Tibial artery (tissue), 4 donors: ENCODE results near the gene ATP8B3.

Experiments used
- DNase-seq, 2 donors: peaks; one replicate each; pipeline ENCODE4 v3.0.0-alpha.2; 2019
- H3K27ac ChIP-seq, 2 donors: fragments of 200-600 bp; sonication (generic) in 1 of 2; 1 replicate in 1 of 2; 2 replicates in 1 of 2; pipeline ENCODE4 v1.5.1; 2018 to 2019; ENCODE audit warnings: mild to moderate bottlenecking in 1 of 2
- H3K27me3 ChIP-seq, 2 donors: fragments of 200-600 bp; sonication (generic) in 1 of 2; one replicate each; pipeline versions ENCODE4 v1.5.1 to v1.6.0; 2016 to 2019
- H3K36me3 ChIP-seq, 3 donors: fragments of 200-600 bp; sonication (generic) in 2 of 3; one replicate each; pipeline ENCODE4 v1.5.1; 2016 to 2019; ENCODE audit warnings: mild to moderate bottlenecking in 2 of 3
- H3K4me1 ChIP-seq, 4 donors: fragments of 200-600 bp; sonication (generic) in 2 of 4; 1 replicate in 3 of 4; 2 replicates in 1 of 4; pipeline ENCODE4 v1.5.1; 2016 to 2019
- H3K4me3 ChIP-seq, 2 donors: fragments of 200-600 bp; sonication (generic) in 1 of 2; 1 replicate in 1 of 2; 2 replicates in 1 of 2; pipeline ENCODE4 v1.5.1; 2018 to 2019; ENCODE audit warnings: mild to moderate bottlenecking in 2 of 2
- H3K9me3 ChIP-seq, 3 donors: fragments of 200-600 bp; sonication (generic) in 1 of 3; one replicate each; pipeline ENCODE4 v1.5.1; 2016 to 2019
- intact Hi-C: fragments of 100-400 bp; cut with DNase I; formaldehyde crosslinking; loops from one replicate; pipeline ENCODE4 v1.15.0; 2023; ENCODE audit warnings: low total_unique reads
- TF ChIP-seq, protein P1 (sequence below), 2 experiments: fragments of 200-600 bp in 1 of 2; fragments of 450-650 bp in 1 of 2; IDR thresholded peaks; one replicate each; pipeline ENCODE4 v1.5.1; 2017 to 2019; ENCODE audit warnings: antibody characterized with exemption in 2 of 2, mild to moderate bottlenecking in 1 of 2, moderate library complexity in 1 of 2

ATP8B3 gene

DNA sequence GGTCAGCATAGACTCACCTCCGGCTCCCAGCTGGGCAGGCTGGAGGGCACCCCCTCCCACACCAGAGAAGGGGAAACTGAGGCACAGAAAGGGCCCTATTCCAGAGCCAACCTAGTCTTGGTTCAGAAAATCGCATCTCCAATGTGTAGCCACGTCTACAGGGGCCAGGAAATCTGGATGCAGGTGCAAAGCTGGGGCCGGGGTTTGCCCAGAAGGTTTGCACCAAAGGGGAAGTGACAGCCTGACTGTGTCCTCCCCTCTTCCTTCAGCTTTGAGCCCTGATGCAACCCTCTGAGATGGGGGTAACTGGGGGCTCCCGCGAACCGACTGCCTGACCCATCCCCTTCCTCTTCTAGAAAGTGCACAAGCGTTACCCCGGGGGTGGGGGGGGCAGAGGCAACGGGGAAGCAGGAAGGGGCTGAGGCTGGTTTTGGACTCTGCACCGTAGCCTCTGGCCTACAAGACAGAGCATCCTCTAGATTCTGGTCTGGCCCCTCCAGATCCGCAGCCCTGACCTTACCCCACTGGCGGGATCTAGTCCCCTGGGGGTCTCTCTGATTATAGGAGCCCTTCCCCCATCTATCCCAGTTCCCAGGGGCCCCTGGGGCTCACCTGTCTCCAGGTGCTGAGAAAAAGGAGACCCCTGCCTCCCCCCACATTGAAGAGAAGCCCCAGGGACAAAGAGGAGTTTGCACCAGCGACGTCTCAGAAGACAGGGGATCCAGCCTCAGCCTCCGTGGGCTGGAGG, 59.9 kb downstream of the ATP8B3 start:
- peaks cover 2 to 89% of the 10 kb centered on the region in 2 donors for H3K27me3 ChIP-seq
- H3K36me3 ChIP-seq = no peaks in the 10 kb centered on the region
- intact Hi-C loops = no loop called here
- TF ChIP-seq, protein P1, sequence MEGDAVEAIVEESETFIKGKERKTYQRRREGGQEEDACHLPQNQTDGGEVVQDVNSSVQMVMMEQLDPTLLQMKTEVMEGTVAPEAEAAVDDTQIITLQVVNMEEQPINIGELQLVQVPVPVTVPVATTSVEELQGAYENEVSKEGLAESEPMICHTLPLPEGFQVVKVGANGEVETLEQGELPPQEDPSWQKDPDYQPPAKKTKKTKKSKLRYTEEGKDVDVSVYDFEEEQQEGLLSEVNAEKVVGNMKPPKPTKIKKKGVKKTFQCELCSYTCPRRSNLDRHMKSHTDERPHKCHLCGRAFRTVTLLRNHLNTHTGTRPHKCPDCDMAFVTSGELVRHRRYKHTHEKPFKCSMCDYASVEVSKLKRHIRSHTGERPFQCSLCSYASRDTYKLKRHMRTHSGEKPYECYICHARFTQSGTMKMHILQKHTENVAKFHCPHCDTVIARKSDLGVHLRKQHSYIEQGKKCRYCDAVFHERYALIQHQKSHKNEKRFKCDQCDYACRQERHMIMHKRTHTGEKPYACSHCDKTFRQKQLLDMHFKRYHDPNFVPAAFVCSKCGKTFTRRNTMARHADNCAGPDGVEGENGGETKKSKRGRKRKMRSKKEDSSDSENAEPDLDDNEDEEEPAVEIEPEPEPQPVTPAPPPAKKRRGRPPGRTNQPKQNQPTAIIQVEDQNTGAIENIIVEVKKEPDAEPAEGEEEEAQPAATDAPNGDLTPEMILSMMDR (IDR thresholded peaks at IDR 0.05) = no peak
- H3K4me3 ChIP-seq = no peak overlapping the region
- no peaks in the 10 kb centered on the region for H3K9me3 ChIP-seq
- no peak for DNase-seq
- H3K4me1 ChIP-seq = peaks cover 0 to 55% (median 40%) of the 10 kb centered on the region in 4 donors
- H3K27ac ChIP-seq = no peak overlapping the region

DNA sequence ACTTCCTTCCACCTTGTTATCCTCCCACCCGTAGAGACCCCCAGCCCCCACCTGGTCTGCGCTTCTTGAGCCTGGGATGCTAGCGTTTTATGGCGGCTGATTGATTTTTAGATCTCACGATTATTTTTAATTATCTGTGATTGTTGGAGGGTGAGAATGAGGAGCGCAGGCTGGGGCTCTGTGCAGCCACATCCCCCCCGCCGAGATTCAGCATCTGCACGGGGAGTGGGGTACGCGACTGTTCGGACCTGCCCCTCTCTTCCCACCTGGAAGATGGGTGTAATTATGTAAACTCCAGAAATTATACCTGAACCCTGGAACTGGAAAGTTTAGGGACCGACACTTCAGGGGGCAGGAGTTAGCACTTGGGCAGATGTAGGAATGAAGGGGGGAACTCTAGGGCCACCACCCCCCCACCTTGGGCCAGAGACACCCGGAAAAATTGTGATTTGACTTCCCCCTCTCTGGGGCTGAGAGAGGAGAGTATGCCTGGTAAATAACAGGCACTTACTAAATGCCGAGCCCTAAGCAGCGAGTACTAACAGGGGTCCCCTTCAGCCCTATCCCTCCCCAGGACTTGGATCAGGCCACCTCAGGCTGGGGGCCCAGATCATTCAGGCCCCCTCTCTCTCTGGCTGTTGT, 60.6 kb downstream of the ATP8B3 start:
- peaks cover 0 to 53% (median 39%) of the 10 kb centered on the region in 4 donors for H3K4me1 ChIP-seq
- H3K27me3 ChIP-seq = peaks cover 2 to 91% of the 10 kb centered on the region in 2 donors
- no peaks in the 10 kb centered on the region for H3K36me3 ChIP-seq
- TF ChIP-seq, protein P1 (IDR thresholded peaks at IDR 0.05) = no peak
- DNase-seq = no peak
- no peak overlapping the region for H3K27ac ChIP-seq
- H3K9me3 ChIP-seq = no peaks in the 10 kb centered on the region
- H3K4me3 ChIP-seq = no peak overlapping the region
- intact Hi-C loops = no loop called here

DNA sequence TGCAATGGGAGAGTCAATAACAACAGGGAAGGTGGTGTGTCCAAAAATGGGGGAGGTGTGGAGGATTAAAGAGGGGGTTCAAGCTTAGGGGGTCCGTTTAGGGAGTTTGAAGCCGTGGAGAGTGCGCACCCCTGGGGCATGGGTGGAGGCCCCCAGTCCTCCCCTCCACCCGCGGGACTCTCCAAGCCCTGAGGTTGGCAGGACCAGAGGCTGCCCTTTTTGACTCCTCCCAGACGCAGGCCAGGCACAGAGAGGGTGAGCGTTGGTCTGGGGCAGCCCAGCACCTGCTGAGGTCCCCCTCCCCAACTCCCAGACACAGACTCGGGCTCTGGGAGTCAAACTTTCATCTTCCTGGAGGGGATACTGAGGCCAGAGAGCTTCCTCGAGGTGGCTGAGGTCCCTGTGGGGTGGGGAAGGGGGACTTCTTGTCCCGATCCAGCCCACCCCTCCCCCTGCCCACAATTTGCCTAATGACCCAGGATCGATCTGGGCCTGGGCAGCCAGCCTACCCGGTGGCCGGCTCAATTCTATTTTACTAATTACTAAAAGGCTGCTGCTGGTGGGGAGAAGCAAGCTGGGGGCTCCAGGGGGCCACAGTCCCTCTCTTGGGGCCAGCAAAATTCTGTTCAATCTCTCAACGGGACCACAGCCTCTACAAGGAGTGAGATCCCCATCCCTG, 61.6 kb downstream of the ATP8B3 start:
- TF ChIP-seq, protein P1 (IDR thresholded peaks at IDR 0.05) = no peak
- Histone ChIP-seq H3K36me3 (no peaks in the 10 kb centered on the region), H3K27ac (no peak overlapping the region), H3K4me3 (no peak overlapping the region), H3K4me1 (peaks cover 0 to 47% (median 35%) of the 10 kb centered on the region in 4 donors), H3K27me3 (peaks cover 2 to 91% of the 10 kb centered on the region in 2 donors), H3K9me3 (no peaks in the 10 kb centered on the region)
- DNase-seq = no peak
- intact Hi-C loops = no loop called here

DNA sequence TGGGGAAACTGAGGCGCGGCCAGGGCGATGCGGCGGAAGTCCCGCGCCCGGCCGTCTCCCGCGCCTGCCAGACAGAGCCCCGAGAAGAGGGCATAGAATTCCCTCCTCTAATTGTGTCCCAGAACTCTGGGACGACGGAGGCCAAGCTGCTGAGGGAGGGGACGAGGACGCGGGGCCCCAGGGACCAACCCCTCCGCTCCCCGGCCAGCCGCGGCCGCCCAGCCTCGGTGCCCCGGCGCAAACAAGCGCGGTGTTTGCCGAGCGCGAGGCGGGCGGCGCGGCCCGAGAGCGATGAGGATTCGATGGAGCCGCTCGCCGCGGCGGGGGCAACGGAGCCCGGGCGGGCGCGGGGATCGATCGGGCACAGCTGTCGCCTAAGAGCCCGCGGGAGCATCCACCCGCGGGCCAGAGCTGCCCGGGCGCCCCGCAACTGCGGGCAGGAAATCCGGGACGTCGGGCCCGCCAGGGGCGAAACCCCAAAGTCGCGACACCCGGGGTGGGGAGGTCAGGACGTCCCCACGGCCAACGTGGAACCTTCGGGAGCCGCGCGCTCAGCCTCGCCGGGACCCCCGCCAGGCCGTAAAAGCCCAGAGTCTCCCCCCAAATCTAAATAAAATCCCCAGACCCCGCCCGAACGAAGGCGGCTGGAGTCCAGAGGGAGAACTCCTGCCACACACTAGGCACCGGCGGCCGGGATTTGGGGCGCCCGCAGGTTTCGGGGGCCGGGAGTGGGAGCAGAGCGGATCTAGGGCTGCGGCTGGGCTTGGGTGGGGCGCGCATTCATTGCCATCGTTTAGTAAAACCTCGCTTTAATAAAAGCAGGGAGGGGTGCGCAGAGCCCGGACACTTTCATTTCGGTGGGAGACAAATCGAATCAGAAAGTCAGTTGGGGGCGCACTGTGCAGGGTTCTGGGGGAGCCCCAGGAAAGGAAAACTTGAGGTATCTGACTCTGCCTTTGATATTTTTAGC, 62.4 kb downstream of the ATP8B3 start:
- intact Hi-C loops = no loop called here
- no peaks in the 10 kb centered on the region for H3K9me3 ChIP-seq
- H3K27ac ChIP-seq = no peak overlapping the region
- TF ChIP-seq, protein P1 (IDR thresholded peaks at IDR 0.05) = no peak
- H3K4me3 ChIP-seq = peak overlapping the region in 1 of 2 donors; percentile 15
- no peaks in the 10 kb centered on the region for H3K36me3 ChIP-seq
- peaks cover 0 to 43% (median 28%) of the 10 kb centered on the region in 4 donors for H3K4me1 ChIP-seq
- no peak for DNase-seq
- peaks cover 2 to 91% of the 10 kb centered on the region in 2 donors for H3K27me3 ChIP-seq

DNA sequence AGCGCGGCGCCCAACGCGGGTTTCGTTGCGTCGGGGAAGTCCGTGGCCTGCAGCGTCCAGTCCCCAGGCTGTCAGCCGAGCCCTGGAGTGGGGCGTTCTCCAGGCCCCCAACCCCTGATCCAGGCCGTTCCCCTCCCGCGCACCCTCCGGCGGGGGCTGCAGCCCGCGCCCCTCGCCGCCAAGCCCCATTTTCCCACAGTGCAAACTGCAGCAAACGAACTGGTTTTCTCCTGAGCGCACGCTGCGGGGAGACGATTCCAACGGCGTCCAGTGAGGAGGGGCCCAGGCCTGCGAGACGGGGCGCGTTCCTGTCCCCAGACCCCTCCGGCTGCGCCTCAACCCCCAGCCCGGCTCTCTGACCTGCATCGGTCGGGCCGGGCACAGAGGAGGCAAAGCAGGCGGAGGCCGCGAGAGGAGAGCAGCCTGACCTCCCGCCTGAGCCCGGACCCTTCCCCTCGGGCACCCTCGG, 63.2 kb downstream of the ATP8B3 start:
- Histone ChIP-seq H3K27ac (no peak overlapping the region), H3K27me3 (peaks cover 2 to 96% of the 10 kb centered on the region in 2 donors), H3K4me3 (no peak overlapping the region), H3K9me3 (no peaks in the 10 kb centered on the region), H3K4me1 (peaks cover 0 to 41% (median 27%) of the 10 kb centered on the region in 4 donors), H3K36me3 (no peaks in the 10 kb centered on the region)
- intact Hi-C loops = no loop called here
- DNase-seq = no peak
- TF ChIP-seq, protein P1 (IDR thresholded peaks at IDR 0.05) = no peak
